HepG2 (cell line): ENCODE measurements around the gene PRKCB. TPM values are rescaled to one million over a fixed set of nuclear protein-coding genes. Genes with fewer than 3 reads are reported as not detected.

ENCODE experiments used
- ATAC-seq: fragments of 200-7000 bp; cut with Tn5 transposase; 3 replicates; pipeline ENCODE4 v1.9.1; 2020; ENCODE audit warnings: mild to moderate bottlenecking, moderate library complexity
- BruUV-seq: library from RNA; stranded (reverse); fragments of 400-500 nt; replicated peaks from 2 replicates; lab custom pipeline; 2021; lab: Mats Ljungman, UMichigan
- CTCF ChIA-PET: fragments of 300-600 bp; formaldehyde crosslinking; extraction: SDS; loops from one replicate; lab custom pipeline; 2021; ENCODE audit warnings: low total read pairs, inconsistent platforms, low intra/inter-chr PET ratio; lab: Yijun Ruan, JAX
- POLR2A ChIA-PET: fragments of 350-600 bp; sonication (Branson Sonifier 250); formaldehyde crosslinking; loops from one replicate; lab custom pipeline; 2020; ENCODE audit warnings: antibody characterized with exemption, inconsistent platforms; lab: Yijun Ruan, JAX
- DNase-seq: peaks from one replicate; pipeline ENCODE4 v3.0.0-alpha.2; 2015; ENCODE audit warnings: low spot score
- FAIRE-seq: peaks from 3 replicates; lab custom pipeline; 2011; peaks lifted over from hg19 to GRCh38; lab: Jason Lieb, UNC
- H2AFZ ChIP-seq: one replicate; pipeline ENCODE4 v1.6.1; 2011; ENCODE audit warnings: low read length, inconsistent platforms
- H3K27ac ChIP-seq: fragments of 300-600 bp; 3 replicates; pipeline ENCODE4 v1.8.0; 2011; ENCODE audit warnings: mixed run types, mild to moderate bottlenecking, mixed read lengths, low read length, inconsistent platforms; ENCODE audit not compliant: insufficient read depth; ENCODE audit errors: extremely low read length
- H3K27me3 ChIP-seq, 2 experiments: fragments of 200-600 bp in 1 of 2; 2 replicates in 1 of 2; 3 replicates in 1 of 2; pipeline versions ENCODE4 v1.6.0 to v1.8.0; 2011; ENCODE audit warnings: low read length in 2 of 2, mild to moderate bottlenecking in 2 of 2, moderate library complexity in 2 of 2, inconsistent platforms in 1 of 2; ENCODE audit not compliant: insufficient read depth in 2 of 2, control insufficient read depth in 1 of 2
- H3K36me3 ChIP-seq, 2 experiments: fragments of 200-600 bp in 1 of 2; replicated peaks in 1 of 2; 2 replicates in 1 of 2; 3 replicates in 1 of 2; pipeline versions ENCODE4 v1.5.1 to v1.8.0; 2011; ENCODE audit warnings: low read length in 2 of 2, inconsistent platforms in 1 of 2; ENCODE audit not compliant: insufficient read depth in 2 of 2, control insufficient read depth in 1 of 2
- H3K4me1 ChIP-seq: 2 replicates; pipeline ENCODE4 v1.5.1; 2012; ENCODE audit warnings: low read length, inconsistent platforms; ENCODE audit not compliant: insufficient read depth
- H3K4me2 ChIP-seq: 2 replicates; pipeline ENCODE4 v1.6.0; 2011; ENCODE audit warnings: low read depth, low read length, inconsistent platforms
- H3K4me3 ChIP-seq, 3 experiments: fragments of 200-600 bp in 1 of 3; sonication (generic), shearing (Covaris generic) in 1 of 3; replicated peaks in 1 of 3; 2 replicates each; pipeline ENCODE4 v1.5.1; 2011 to 2016; ENCODE audit warnings: low read length in 3 of 3, inconsistent platforms in 2 of 3, low read depth in 2 of 3, mild to moderate bottlenecking in 2 of 3, control low read depth in 1 of 3, mixed read lengths in 1 of 3; ENCODE audit not compliant: insufficient read depth in 1 of 3
- H3K79me2 ChIP-seq: one replicate; pipeline ENCODE4 v1.6.1; 2011; ENCODE audit warnings: low read length, inconsistent platforms; ENCODE audit not compliant: insufficient read depth
- H3K9ac ChIP-seq: 2 replicates; pipeline ENCODE4 v1.6.0; 2011; ENCODE audit warnings: mild to moderate bottlenecking, low read depth, low read length, inconsistent platforms; ENCODE audit not compliant: insufficient read depth
- H3K9me3 ChIP-seq: 2 replicates; pipeline ENCODE4 v1.5.1; 2012; ENCODE audit warnings: mild to moderate bottlenecking, low read length
- H4K20me1 ChIP-seq: 2 replicates; pipeline ENCODE4 v1.6.0; 2011; ENCODE audit warnings: inconsistent platforms, mild to moderate bottlenecking, low read length, moderate library complexity; ENCODE audit not compliant: insufficient read depth
- HOXA3 ChIP-seq: sonication (generic); formaldehyde crosslinking; IDR thresholded peaks from 2 replicates; pipeline ENCODE4 v1.5.0; 2020; ENCODE audit warnings: missing genetic modification reagents
- NRL ChIP-seq: sonication (generic); formaldehyde crosslinking; IDR thresholded peaks from 2 replicates; pipeline ENCODE4 v1.5.0; 2020; ENCODE audit warnings: missing genetic modification reagents, mild to moderate bottlenecking, moderate library complexity, borderline replicate concordance
- WGBS: methylation state at CpG from one replicate; pipeline ENCODE4 v1.1.6; 2017; ENCODE audit warnings: low lambda C conversion rate; 5-methylcytosine and 5-hydroxymethylcytosine counted together
- in situ Hi-C: cut with HindIII; loops from 2 replicates; pipeline ENCODE4 v1.10.0; 2017; ENCODE audit warnings: low pct_unique_long_range_greater_than_20kb; ENCODE audit not compliant: extremely low pct_ligation_motif_present
- intact Hi-C: fragments of 100-400 bp; cut with micrococcal nuclease; formaldehyde crosslinking; loops from one replicate; pipeline ENCODE4 v1.10.0; 2022; ENCODE audit not compliant: unreplicated experiment
- polyA plus RNA-seq, 8 experiments: library from polyadenylated mRNA; depleted of rRNA in 3 of 8; stranded (reverse) in 7 of 8; unstranded in 1 of 8; fragments of >200 nt; fragmentation: Illumina TruSeq in 4 of 8; extraction: Trizol in 4 of 8; gene quantifications; 2 replicates each; pipeline versions ENCODE4 v1.2.1 to v1.2.3, GENCODE V29; 2011 to 2016; ENCODE audit warnings: low read depth in 4 of 8, missing spikeins in 1 of 8, mixed read lengths in 1 of 8; ENCODE audit not compliant: insufficient read depth in 1 of 8
- total RNA-seq, 5 experiments: library from RNA; depleted of rRNA; stranded (reverse); fragments of >200 nt; fragmentation: Illumina TruSeq; extraction: Trizol; gene quantifications; 2 replicates each; pipeline ENCODE4 v1.2.3, GENCODE V29; 2016; ENCODE audit warnings: low read depth in 1 of 5
- TF ChIP-seq, protein P1 (sequence below): sonication (generic); formaldehyde crosslinking; IDR thresholded peaks from 2 replicates; pipeline ENCODE4 v1.5.0; 2020; ENCODE audit warnings: mild to moderate bottlenecking, missing genetic modification reagents, moderate library complexity

Gene PRKCB
- total and polyA plus RNA-seq, 2 of the 13 experiments (the other 11 are each of a cell fraction or from before 2014, with no cell fraction given) = 0.01 TPM; not detected in 1

GRCh38 chr16:23836404-23837311 lies 875 bp downstream of the PRKCB start:
- Histone ChIP-seq H3K9me3 (no peaks in the 10 kb centered on the region), H3K9ac (no peak overlapping the region), H3K4me1 (no peaks in the 10 kb centered on the region), H3K4me2 (no peak overlapping the region), H3K4me3 (no peak overlapping the region; a peak in 1 of 6 replicates), H3K27me3 (peaks cover 10 to 45% of the 10 kb centered on the region in 2 experiments), H3K79me2 (no peaks in the 10 kb centered on the region), H3K27ac (no peak overlapping the region), H3K36me3 (no peaks in the 10 kb centered on the region)
- WGBS = 36% methylated on average over 51 of the region's 63 CpGs
- intact Hi-C loops = no loop called here
- FAIRE-seq = no peak
- no TSS peak for BruUV-seq
- ATAC-seq = peak; percentile 29
- TF ChIP-seq HOXA3 (CRISPR knock-in tag) (peak; percentile 5; the same call in 1 of the 2 replicates), NRL (CRISPR knock-in tag) (no peak)
- TF ChIP-seq, protein P1, sequence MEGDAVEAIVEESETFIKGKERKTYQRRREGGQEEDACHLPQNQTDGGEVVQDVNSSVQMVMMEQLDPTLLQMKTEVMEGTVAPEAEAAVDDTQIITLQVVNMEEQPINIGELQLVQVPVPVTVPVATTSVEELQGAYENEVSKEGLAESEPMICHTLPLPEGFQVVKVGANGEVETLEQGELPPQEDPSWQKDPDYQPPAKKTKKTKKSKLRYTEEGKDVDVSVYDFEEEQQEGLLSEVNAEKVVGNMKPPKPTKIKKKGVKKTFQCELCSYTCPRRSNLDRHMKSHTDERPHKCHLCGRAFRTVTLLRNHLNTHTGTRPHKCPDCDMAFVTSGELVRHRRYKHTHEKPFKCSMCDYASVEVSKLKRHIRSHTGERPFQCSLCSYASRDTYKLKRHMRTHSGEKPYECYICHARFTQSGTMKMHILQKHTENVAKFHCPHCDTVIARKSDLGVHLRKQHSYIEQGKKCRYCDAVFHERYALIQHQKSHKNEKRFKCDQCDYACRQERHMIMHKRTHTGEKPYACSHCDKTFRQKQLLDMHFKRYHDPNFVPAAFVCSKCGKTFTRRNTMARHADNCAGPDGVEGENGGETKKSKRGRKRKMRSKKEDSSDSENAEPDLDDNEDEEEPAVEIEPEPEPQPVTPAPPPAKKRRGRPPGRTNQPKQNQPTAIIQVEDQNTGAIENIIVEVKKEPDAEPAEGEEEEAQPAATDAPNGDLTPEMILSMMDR (CRISPR knock-in tag) = peak; percentile 15; the same call in 1 of the 2 replicates
- TF ChIP-seq, all 625 proteins: peak for 2
- in situ Hi-C loops = no loop called here
- no peaks in the 10 kb centered on the region for H4K20me1 ChIP-seq
- DNase-seq = no peak
- no peak overlapping the region for H2AFZ ChIP-seq
- POLR2A ChIA-PET = no interaction called here
- CTCF ChIA-PET = no interaction called here
